ENCODE measurements around the gene SGCA.

The SGCA gene

DNA sequence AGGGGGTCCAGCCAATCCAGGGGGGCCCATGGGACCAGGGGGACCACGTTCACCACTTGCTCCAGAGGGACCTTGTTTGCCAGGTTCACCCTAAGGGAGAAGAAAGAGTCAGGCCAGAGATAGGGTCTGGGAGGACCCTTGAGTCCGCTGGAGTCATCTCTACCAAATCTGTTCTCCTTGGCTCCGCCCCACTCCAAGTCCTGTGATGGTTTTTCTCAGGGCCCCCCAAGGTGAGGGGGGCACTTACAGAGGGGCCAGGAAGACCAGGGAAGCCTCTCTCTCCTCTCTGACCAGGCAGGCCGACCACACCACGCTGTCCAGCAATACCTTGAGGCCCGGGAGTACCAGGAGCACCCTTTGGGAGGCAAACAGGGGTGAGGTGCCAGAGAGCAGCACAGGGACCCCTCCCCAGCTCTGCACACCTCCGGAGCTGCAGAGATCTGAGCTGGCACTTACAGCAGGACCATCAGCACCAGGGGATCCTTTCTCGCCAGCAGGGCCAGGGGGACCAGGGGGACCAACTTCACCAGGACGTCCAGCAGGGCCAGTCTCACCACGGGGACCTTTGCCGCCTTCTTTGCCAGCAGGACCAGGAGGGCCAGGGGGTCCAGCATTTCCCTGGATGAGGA lies 23.2 kb downstream of the SGCA start:
- DNase-seq (ENCODE audit: low read depth) = no peak
- TF ChIP-seq, protein P1, sequence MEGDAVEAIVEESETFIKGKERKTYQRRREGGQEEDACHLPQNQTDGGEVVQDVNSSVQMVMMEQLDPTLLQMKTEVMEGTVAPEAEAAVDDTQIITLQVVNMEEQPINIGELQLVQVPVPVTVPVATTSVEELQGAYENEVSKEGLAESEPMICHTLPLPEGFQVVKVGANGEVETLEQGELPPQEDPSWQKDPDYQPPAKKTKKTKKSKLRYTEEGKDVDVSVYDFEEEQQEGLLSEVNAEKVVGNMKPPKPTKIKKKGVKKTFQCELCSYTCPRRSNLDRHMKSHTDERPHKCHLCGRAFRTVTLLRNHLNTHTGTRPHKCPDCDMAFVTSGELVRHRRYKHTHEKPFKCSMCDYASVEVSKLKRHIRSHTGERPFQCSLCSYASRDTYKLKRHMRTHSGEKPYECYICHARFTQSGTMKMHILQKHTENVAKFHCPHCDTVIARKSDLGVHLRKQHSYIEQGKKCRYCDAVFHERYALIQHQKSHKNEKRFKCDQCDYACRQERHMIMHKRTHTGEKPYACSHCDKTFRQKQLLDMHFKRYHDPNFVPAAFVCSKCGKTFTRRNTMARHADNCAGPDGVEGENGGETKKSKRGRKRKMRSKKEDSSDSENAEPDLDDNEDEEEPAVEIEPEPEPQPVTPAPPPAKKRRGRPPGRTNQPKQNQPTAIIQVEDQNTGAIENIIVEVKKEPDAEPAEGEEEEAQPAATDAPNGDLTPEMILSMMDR (IDR thresholded peaks at IDR 0.05; ENCODE audit: insufficient read depth, low read depth, low read length, missing control alignments) = no peak
- H3K4me3 ChIP-seq (ENCODE audit: low read depth, low read length) = no peak overlapping the region

DNA sequence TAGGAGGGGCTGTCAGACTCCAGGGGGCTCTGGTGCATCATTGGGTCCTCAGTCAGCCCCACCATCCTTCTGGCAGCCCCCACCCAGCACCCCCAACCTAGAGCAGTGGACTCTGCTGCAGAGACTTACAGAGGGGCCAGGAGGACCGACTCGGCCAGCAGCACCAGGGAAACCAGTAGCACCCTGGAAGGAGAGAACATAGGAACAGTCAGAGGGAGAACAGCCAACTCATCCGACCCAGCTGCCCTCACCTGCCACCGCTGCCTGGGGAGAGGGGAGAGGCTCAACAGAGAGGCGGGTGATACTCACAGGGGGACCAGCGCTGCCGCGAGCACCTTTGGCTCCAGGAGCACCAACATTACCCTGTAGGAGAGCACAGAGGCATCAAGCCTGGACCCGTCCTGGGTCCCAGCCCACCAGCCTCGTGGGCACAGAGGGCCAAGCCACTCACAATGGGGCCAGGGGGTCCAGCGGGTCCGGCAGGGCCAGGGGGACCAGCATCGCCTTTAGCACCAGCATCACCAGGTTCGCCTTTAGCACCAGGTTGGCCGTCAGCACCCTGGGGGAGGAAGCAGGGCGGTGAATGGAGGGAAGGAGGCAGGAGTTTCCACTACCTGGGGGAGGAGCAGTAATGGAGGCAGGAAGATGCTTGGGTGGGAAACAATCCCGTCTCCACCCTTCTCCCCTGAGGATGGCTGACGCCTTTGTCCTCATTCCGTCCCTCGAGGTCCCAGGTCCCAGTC lies 23.9 kb downstream of the SGCA start:
- TF ChIP-seq, protein P1 (IDR thresholded peaks at IDR 0.05; ENCODE audit: insufficient read depth, low read depth, low read length, missing control alignments) = no peak
- no peak overlapping the region for H3K4me3 ChIP-seq (ENCODE audit: low read depth, low read length)

DNA sequence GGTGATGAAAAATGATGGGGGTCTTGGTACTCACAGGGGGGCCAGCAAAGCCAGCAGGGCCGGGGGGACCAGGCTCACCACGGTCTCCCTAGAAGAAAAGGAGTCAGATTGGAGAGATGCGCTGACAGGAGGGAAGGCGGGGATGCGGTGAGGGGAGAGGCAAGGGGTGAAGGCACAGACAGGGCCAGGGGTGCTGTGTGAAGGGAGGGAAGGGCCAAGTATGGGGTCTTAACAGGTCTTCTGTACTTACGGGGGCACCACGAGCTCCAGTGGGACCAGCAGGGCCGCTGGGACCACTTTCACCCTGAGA lies 24.4 kb downstream of the SGCA start:
- no peak for DNase-seq (ENCODE audit: low read depth)
- H3K4me3 ChIP-seq (ENCODE audit: low read depth, low read length) = no peak overlapping the region
- TF ChIP-seq, protein P1 (IDR thresholded peaks at IDR 0.05; ENCODE audit: insufficient read depth, low read depth, low read length, missing control alignments) = no peak

More for the DNA sequence above, 23.9 kb downstream of the SGCA start:
- no peak for DNase-seq (ENCODE audit: low read depth)

DNA sequence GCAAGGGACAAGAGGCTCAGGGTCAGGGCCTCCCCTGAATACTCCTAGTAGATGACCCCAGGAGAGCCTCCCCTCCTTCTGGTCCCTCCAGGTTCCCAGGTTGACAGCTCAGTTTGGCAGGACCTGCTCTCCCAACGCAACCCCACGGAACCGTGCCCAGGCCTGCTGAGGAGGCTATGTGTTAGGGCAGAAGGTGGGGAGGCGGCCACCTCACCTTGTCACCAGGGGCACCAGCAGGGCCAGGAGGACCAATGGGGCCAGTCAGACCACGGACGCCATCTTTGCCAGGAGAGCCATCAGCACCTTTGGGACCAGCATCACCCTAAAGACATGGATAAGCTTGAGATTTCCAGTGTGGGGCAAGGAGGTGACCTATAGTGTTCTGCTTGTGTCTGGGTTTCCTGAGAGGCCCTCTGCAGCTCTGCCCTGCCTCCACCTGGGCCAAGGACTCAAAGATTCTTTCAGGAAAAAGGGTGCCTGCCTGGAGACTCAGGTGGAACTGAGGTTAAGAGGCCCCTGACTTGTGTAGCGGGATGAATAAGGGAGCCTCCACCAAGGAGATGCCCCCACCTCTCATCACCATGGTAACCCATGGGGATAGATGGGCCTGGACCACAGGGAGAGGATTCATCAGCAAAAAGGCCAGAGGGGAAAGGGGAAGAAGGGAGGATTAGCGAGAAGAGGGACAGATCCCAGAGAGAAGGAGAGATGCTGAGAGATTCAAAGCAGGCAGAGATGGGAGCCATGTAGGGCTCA lies 25.0 kb downstream of the SGCA start:
- DNase-seq (ENCODE audit: low read depth) = no peak
- TF ChIP-seq, protein P1 (IDR thresholded peaks at IDR 0.05; ENCODE audit: insufficient read depth, low read depth, low read length, missing control alignments) = no peak

GRCh38 chr17:50191359-50192143 lies 25.7 kb downstream of the SGCA start:
- no peak for DNase-seq (ENCODE audit: low read depth)
- no peak overlapping the region for H3K4me3 ChIP-seq (ENCODE audit: low read depth, low read length)
- TF ChIP-seq, protein P1 (IDR thresholded peaks at IDR 0.05; ENCODE audit: insufficient read depth, low read depth, low read length, missing control alignments) = no peak

More for the DNA sequence above, 25.0 kb downstream of the SGCA start:
- no peak overlapping the region for H3K4me3 ChIP-seq (ENCODE audit: low read depth, low read length)

DNA sequence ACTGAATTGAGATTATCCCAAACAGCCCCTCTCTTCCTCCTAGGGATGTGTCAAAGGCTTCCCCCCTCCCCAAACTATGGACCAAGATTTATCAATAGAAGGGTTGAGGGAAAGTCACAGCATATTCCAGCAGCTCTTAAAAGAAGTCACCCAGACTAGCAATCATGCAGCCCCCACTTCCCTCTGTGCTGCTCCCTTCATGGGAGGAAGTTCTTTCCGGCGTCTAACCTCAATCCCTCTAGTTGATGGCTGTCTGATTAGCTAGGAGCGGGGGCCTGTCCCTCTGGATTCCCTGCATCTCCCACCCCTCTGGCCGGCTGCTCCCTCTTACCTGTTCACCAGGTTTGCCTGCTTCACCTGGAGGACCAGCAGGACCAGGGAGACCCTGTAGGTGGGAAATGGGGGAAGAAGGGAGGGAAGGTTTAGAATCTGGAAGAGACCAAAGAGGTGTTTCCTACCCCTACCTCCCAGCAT lies 26.4 kb downstream of the SGCA start:
- peak overlapping the region; percentile 35 for H3K4me3 ChIP-seq (ENCODE audit: low read depth, low read length)
- TF ChIP-seq, protein P1 (IDR thresholded peaks at IDR 0.05; ENCODE audit: insufficient read depth, low read depth, low read length, missing control alignments) = no peak
- DNase-seq (ENCODE audit: low read depth) = no peak

Data from GM12865 (cell line).